K562 (cell line): ENCODE results near the gene TAS2R39. TPM values are rescaled to one million over a fixed set of nuclear protein-coding genes. Genes with fewer than 3 reads are reported as not detected.

ENCODE experiments used
- ARID3B ChIP-seq: fragments of 250-450 bp; sonication (Bioruptor Pico); IDR thresholded peaks from 2 replicates; pipeline ENCODE4 v1.4.0; 2020; ENCODE audit warnings: borderline replicate concordance
- CUX1 ChIP-seq: fragments of 200-800 bp; sonication (Bioruptor generic); IDR thresholded peaks from 2 replicates; pipeline ENCODE4 v1.6.1; 2016; ENCODE audit warnings: missing genetic modification characterization, missing compliant biosample characterization
- EGR1 ChIP-seq: fragments of 450-650 bp; conservative IDR thresholded peaks from 2 replicates; pipeline ENCODE4 v1.6.1; 2017; ENCODE audit warnings: mild to moderate bottlenecking
- HMG20B ChIP-seq: fragments of 250-450 bp; sonication (Bioruptor Pico); IDR thresholded peaks from 2 replicates; pipeline ENCODE4 v1.5.0; 2021; ENCODE audit warnings: mild to moderate bottlenecking
- KLF13 ChIP-seq: fragments of 450-650 bp; IDR thresholded peaks from 2 replicates; pipeline ENCODE4 v1.6.1; 2016; ENCODE audit warnings: missing genetic modification characterization, low read depth, mild to moderate bottlenecking, missing compliant biosample characterization, moderate library complexity, borderline replicate concordance
- PYGO2 ChIP-seq: fragments of 450-650 bp; IDR thresholded peaks from 2 replicates; pipeline ENCODE4 v1.6.1; 2016; ENCODE audit warnings: mild to moderate bottlenecking, missing genetic modification characterization, moderate library complexity, missing compliant biosample characterization
- SMARCB1 ChIP-seq: IDR thresholded peaks from 2 replicates; pipeline ENCODE4 v1.6.1; 2011; ENCODE audit warnings: improper control_type of control experiment, low read depth; ENCODE audit not compliant: insufficient read length
- TFAP4 ChIP-seq: sonication (generic); formaldehyde crosslinking; IDR thresholded peaks from 2 replicates; pipeline ENCODE4 v1.8.0; 2022; ENCODE audit warnings: missing genetic modification reagents, mild to moderate bottlenecking, moderate library complexity, borderline replicate concordance
- U2AF1 ChIP-seq: fragments of 200-400 bp; formaldehyde crosslinking; optimal IDR thresholded peaks from 2 replicates; pipeline ENCODE3; 2017; ENCODE audit warnings: mild to moderate bottlenecking, low read depth, low read length, moderate library complexity
- ZFP30 ChIP-seq: fragments of 250-450 bp; sonication (Bioruptor Pico); IDR thresholded peaks from 2 replicates; pipeline ENCODE4 v1.8.0; 2022; ENCODE audit warnings: moderate library complexity, mild to moderate bottlenecking, inconsistent platforms, borderline replicate concordance
- ZNF134 ChIP-seq: fragments of 250-450 bp; sonication (Bioruptor Pico); conservative IDR thresholded peaks from 2 replicates; pipeline ENCODE4 v1.4.0; 2020
- ZNF324 ChIP-seq: fragments of 250-450 bp; sonication (Bioruptor Pico); IDR thresholded peaks from 2 replicates; pipeline ENCODE4 v1.4.0; 2020; ENCODE audit warnings: mild to moderate bottlenecking
- ZNF395 ChIP-seq: fragments of 200-800 bp; sonication (Bioruptor generic); IDR thresholded peaks from 2 replicates; pipeline ENCODE4 v1.6.1; 2017; ENCODE audit warnings: missing genetic modification characterization, missing compliant biosample characterization
- ZNF512 ChIP-seq: IDR thresholded peaks from 2 replicates; pipeline ENCODE4 v1.6.1; 2016; ENCODE audit warnings: missing genetic modification characterization, missing compliant biosample characterization
- ZNF766 ChIP-seq: fragments of 200-800 bp; sonication (Bioruptor generic); conservative IDR thresholded peaks from 2 replicates; pipeline ENCODE4 v1.6.1; 2016; ENCODE audit warnings: missing genetic modification characterization, missing compliant biosample characterization
- polyA plus RNA-seq, 8 experiments: library from polyadenylated mRNA; depleted of rRNA in 4 of 8; stranded (reverse) in 5 of 8; unstranded in 3 of 8; fragments of >200 nt; fragmentation: Nextera tagmentation in 2 of 8; fragmentation: Illumina TruSeq in 1 of 8; extraction: Ambion mirVana in 2 of 8; extraction: Trizol in 1 of 8; gene quantifications; 2 replicates each; pipeline versions ENCODE4 v1.2.1 to v1.2.3, GENCODE V29; 2011 to 2014; ENCODE audit warnings: inconsistent platforms in 1 of 8, missing spikeins in 1 of 8
- total RNA-seq, 7 experiments: library from RNA; depleted of rRNA in 6 of 7; stranded (reverse); fragments of >200 nt in 6 of 7; fragmentation: Illumina TruSeq in 2 of 7; extraction: Trizol in 2 of 7; gene quantifications; 2 replicates each; pipeline versions ENCODE4 v1.2.1 to v1.2.3, GENCODE V29; 2011 to 2021; ENCODE audit warnings: low replicate concordance in 1 of 7

TAS2R39 gene
- total and polyA plus RNA-seq, 9 of the 15 experiments (the other 6 are each of a cell fraction or from before 2014, with no cell fraction given), result not detected

- no peak for TF ChIP-seq ZNF512 (tag)
- no peak; the same call in 1 of the 2 replicates for TF ChIP-seq TFAP4 (CRISPR knock-in tag)
- no peak for TF ChIP-seq ZNF766 (CRISPR knock-in tag)
- no peak for TF ChIP-seq KLF13 (tag)
- TF ChIP-seq HMG20B (CRISPR knock-in tag), result no peak
- no peak for TF ChIP-seq ZNF134 (CRISPR knock-in tag)
- TF ChIP-seq U2AF1, result no peak
- TF ChIP-seq SMARCB1, result no peak
- TF ChIP-seq ZFP30, result no peak
- TF ChIP-seq PYGO2 (tag), result no peak
- TF ChIP-seq EGR1, result no peak
- no peak for TF ChIP-seq ZNF324
- no peak for TF ChIP-seq ZNF395 (CRISPR knock-in tag)
- TF ChIP-seq CUX1 (CRISPR knock-in tag), result no peak
- TF ChIP-seq ARID3B (CRISPR knock-in tag), result no peak
Measured at GRCh38 chr7:143214789-143215679, 31.8 kb downstream of the TAS2R39 start (continued).
